Skeletal muscle cell (primary cell): ENCODE results near the gene CACNA1B.
"Not testable (repeated sequence)": the region's sequence is repeated elsewhere in the genome, so short reads cannot be mapped to it uniquely, and the experiment has no call there.

Experiments
- DNase-seq: peaks from one replicate; pipeline ENCODE4 v3.0.0-alpha.2; 2010; ENCODE audit warnings: low read depth
- H3K4me3 ChIP-seq: 2 replicates; pipeline ENCODE4 v1.5.1; 2011; ENCODE audit warnings: low read depth, mild to moderate bottlenecking, control low read depth, low read length, moderate library complexity

Gene CACNA1B

GRCh38 chr9:138073408-138073807, 195.8 kb downstream of the CACNA1B start:
- no peak overlapping the region for H3K4me3 ChIP-seq
- no peak for DNase-seq

DNA sequence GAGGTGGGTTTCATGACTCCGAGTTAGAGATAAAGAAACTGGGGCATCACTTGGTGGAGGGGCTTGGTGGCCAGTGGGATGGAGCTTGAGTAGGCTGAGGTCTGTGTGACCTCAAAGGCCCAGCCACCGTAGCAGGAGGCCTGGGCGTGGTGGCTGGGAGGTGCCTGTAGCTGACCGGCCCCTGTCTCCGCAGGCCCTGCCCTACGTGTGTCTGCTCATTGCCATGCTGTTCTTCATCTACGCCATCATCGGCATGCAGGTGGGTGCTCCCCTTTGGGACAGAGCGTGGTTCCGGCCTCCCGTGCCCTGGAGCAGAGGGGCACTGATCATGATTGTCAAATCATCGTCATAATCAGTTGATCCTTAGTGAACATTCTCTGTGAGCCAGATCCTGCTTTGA, 196.2 kb downstream of the CACNA1B start:
- H3K4me3 ChIP-seq, result no peak overlapping the region
- no peak for DNase-seq

GRCh38 chr9:138074516-138074915, 196.9 kb downstream of the CACNA1B start:
- H3K4me3 ChIP-seq, result no peak overlapping the region
- DNase-seq, result no peak

DNA sequence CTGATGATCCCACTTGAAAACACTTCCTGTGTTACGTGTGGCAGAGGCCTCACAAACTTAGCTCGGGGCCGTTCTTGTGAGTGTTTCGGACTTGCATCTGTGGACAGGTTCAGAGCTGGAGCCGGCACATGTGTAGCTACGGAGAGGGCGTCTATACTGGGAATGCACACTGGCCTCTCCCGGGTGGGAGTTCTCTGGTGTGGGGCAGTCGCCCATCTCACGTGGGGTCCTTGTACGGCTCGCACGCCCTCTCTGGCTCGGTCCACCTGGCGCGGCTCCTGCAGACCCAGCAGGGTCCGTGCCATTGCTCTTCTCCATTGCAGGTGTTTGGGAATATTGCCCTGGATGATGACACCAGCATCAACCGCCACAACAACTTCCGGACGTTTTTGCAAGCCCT, 197.9 kb downstream of the CACNA1B start:
- DNase-seq, result no peak
- H3K4me3 ChIP-seq, result no peak overlapping the region

GRCh38 chr9:138075961-138076649, 198.5 kb downstream of the CACNA1B start:
- DNase-seq, result no peak
- no peak overlapping the region for H3K4me3 ChIP-seq

- no peak for DNase-seq
- no peak overlapping the region for H3K4me3 ChIP-seq
Measured at GRCh38 chr9:138076650-138077009, 199.0 kb downstream of the CACNA1B start.

- no peak for DNase-seq
- H3K4me3 ChIP-seq, result no peak overlapping the region
Measured at GRCh38 chr9:138077126-138077525, 199.5 kb downstream of the CACNA1B start.

DNA sequence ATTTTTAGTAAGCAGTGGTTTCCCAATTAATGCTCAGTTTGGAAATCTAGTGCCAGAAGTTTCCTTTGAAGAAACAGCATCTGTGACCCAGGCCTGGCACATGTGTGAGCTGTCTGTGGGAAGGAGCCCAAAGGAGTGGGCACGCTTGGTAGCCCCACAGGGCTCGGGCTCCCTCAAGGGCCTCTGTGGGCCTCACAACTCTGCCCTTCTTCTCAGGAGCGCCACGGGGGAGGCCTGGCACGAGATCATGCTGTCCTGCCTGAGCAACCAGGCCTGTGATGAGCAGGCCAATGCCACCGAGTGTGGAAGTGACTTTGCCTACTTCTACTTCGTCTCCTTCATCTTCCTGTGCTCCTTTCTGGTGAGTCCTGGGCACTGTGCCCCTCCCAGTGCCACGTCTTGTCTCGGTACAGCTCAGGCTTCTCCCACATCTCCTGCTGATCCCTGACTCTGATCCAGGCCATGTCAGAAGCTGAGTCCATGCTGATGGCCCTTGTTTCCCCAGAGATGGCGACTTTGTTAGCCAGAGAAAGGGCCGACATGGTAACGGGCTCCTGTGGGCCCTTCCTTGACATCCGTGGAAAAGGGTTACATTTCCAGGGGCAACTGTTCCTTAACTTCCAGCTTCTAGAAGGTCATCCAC, 200.4 kb downstream of the CACNA1B start:
- DNase-seq, result no peak
- no peak overlapping the region for H3K4me3 ChIP-seq

GRCh38 chr9:138078846-138079245, 201.3 kb downstream of the CACNA1B start:
- H3K4me3 ChIP-seq, result no peak overlapping the region
- no peak for DNase-seq

GRCh38 chr9:138080979-138081378, 203.4 kb downstream of the CACNA1B start:
- no peak overlapping the region for H3K4me3 ChIP-seq
- no peak for DNase-seq

GRCh38 chr9:138082918-138083636, 205.5 kb downstream of the CACNA1B start:
- H3K4me3 ChIP-seq, result no peak overlapping the region
- no peak for DNase-seq

DNA sequence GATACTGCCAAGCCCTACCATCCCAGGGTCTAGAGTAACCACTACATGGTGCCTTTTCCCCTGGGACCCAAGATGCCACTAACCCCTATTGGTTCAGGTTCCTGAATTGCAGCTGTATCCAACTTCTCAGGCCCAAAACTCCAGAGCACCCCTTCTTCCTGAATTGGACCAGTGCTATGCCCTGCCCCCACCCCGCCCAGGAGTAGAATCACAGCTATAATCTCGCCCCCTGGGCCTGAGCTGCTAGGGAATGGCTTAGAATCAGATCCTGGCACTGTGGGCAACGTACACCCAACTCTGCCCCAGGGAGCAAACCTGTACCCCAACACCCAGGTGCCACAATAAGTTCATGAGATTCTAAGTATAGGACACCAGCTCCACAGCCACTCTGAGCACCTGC, 206.3 kb downstream of the CACNA1B start:
- H3K4me3 ChIP-seq, result no peak overlapping the region
- no peak for DNase-seq

GRCh38 chr9:138085568-138085967, 208.0 kb downstream of the CACNA1B start:
- DNase-seq, result no peak
- H3K4me3 ChIP-seq, result no peak overlapping the region

DNA sequence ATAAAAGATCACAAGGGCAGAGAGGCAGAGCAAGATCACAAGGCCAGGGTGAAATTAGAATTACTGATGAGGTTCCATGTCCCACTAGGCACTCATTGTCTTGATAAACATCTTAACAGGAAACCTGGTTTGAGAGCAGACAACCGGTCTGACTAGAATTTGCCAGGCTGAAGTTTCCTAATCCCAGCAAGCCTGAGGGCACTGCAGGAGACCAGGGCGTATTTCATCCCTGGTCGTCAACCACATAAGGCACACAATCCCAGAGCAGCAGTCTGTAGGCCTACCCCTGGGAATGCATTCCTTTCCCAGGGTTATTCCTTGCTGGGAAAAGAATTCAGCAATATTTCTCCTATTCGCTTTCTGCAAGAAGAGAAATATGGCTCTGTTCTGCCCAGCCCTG, 214.5 kb downstream of the CACNA1B start:
- not testable (repeated sequence) for DNase-seq, H3K4me3 ChIP-seq

DNA sequence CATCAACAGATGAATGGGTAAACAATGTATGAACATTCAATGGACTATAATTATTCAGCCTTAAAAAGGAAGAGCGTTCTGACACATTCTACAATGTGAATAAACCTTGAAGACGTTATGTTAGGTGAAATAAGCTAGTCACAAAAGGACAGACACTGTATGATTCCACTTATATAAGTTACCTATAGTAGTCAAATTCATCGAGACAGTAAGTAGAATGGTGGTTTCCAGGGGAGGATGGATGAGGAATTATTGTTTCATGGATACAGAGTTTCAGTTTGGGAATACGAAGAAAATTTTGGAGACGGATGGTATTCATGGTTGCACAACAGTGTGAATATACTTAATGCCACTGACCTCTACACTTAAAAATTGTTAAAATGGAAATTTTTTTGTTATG, 216.4 kb downstream of the CACNA1B start:
- H3K4me3 ChIP-seq, result no peak overlapping the region
- DNase-seq, result no peak

DNA sequence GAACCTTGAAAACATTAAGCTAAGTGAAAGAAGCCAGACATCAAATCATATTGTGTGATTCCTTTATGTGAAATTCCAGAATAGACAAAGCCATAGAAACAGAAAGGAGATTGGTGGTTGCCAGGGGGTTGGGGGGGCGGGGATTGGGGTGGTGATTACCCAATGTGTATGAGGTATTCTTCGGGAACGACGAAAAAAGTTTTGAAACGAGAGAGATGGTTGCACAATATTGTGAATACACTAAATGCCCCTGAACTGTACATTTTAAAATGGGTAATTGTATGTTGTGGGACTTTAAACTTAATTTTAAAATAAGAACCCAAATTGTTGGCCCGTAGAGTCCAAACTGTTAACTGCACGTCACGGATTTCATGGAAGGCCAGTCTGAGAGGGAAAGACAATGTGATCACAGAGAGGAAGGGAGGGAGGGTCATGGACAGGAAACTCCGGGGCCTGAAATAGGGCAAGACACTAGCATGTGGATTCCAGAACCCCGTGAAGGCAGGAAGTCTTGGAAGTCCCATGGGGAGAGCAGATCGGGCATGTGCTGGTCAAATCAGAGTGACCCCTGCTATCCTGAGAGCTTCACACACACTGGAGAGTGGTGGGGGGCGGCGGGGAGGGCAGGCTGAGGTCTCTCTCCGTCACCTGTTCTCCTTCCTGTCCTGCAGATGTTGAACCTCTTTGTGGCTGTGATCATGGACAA, 218.4 kb downstream of the CACNA1B start:
- no peak for DNase-seq
- H3K4me3 ChIP-seq, result no peak overlapping the region

GRCh38 chr9:138096519-138096845, 218.9 kb downstream of the CACNA1B start:
- no peak for DNase-seq
- H3K4me3 ChIP-seq, result no peak overlapping the region

DNA sequence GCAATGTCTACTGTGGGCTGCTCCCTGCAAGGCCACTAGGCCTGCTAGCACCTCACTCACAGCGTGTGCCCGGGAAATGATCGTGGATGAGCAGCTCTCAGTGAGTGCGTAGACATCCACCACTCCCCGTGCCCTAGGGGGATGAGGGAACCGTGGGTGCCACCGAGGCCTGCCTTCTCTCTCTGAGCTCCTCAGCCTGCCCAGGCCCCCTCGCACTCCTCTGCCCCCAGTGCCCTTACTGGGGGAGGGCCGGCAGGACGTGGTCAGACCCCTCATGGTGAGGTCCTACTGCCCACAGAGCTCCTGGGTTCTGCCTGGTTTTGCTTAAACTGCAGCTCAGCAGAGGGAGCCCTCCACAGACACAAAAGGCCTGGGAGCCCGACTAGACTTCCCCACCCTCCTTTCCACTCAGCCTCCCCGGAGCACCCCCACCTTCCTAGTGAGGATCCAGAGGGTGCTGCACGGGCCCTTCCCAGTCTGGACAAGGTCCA, 220.0 kb downstream of the CACNA1B start:
- DNase-seq, result no peak

DNA sequence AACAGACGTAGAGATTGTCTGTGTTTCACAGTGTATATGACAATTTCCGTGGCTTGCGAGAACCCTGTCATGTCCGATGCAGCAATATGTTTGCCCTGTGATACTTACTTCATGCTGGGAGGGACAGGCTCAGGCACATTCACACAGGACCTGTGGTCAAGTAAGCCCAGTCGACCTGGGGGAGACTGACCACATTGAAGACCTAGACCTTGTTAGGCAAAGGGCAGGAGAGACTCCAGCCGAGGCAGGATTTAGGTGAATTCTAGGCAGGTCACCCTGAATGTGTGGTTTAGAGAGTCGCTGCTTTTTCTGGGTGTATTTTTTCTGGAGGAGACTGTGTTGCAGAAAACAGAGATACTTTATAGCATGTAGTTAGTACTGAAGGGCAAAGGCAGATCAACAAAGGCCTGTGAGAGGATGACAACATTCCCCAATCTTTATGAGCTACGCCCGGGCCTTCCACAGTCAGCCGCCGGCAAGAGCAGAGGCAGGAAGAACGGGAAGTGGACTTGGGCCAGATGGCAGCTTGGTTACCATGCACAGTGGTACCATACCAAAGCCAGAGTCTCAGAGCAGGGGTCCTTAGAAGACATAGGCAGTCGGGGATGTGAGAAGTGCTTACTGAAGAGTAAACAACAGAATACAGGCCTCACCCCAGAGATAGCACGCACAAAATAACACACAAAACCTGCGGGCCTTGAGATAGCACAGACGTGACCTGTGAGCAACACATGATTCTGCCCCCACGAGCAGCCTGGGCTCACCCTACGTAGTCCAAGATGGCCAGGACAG, 220.7 kb downstream of the CACNA1B start:
- no peak overlapping the region for H3K4me3 ChIP-seq
- DNase-seq, result no peak

More for the DNA sequence above, 220.0 kb downstream of the CACNA1B start:
- no peak overlapping the region for H3K4me3 ChIP-seq
